Left lung (tissue), 10 donors: Measurements from ENCODE around the gene MALT1. TPM values are rescaled to one million over a fixed set of nuclear protein-coding genes. Genes with fewer than 3 reads are reported as not detected.

Experiments used
- ATAC-seq: fragments of 200-7000 bp; cut with Tn5 transposase; one replicate; pipeline ENCODE4 v1.9.1; 2020; ENCODE audit warnings: moderate library complexity
- DNase-seq, 4 donors: peaks; one replicate each; pipeline ENCODE4 v3.0.0-alpha.2; 2013 to 2020
- H3K27ac ChIP-seq, 2 donors: fragments of 200-600 bp; sonication (generic) in 1 of 2; one replicate each; pipeline versions ENCODE4 v1.5.0 to v1.8.0; 2020 to 2021
- H3K27me3 ChIP-seq, 2 donors: fragments of 200-600 bp; sonication (generic) in 1 of 2; one replicate each; pipeline versions ENCODE4 v1.5.0 to v1.8.0; 2020 to 2021
- H3K36me3 ChIP-seq, 2 donors: fragments of 200-600 bp; sonication (generic) in 1 of 2; one replicate each; pipeline versions ENCODE4 v1.5.0 to v1.8.0; 2020 to 2021
- H3K4me1 ChIP-seq, 2 donors: fragments of 200-600 bp; one replicate each; pipeline ENCODE4 v1.8.0; 2021
- H3K4me3 ChIP-seq, 2 donors: fragments of 200-600 bp; sonication (generic) in 1 of 2; one replicate each; pipeline versions ENCODE4 v1.5.0 to v1.8.0; 2020 to 2021; ENCODE audit warnings: mild to moderate bottlenecking in 1 of 2
- H3K9me3 ChIP-seq, 2 donors: fragments of 200-600 bp; sonication (generic) in 1 of 2; one replicate each; pipeline versions ENCODE4 v1.5.0 to v1.8.0; 2020 to 2021
- intact Hi-C, 2 donors: fragments of 100-400 bp; cut with DNase I; formaldehyde crosslinking; loops; one replicate each; pipeline versions ENCODE4 v1.11.2 to v1.14.2; 2022
- polyA plus RNA-seq, 6 donors: library from polyadenylated mRNA; unstranded; fragments of 120-200 nt; gene quantifications; one replicate each; pipeline ENCODE4 v1.2.1, GENCODE V29; 2013; ENCODE audit not compliant: insufficient read length in 6 of 6
- total RNA-seq, 2 donors: library from RNA; stranded (reverse); fragmentation: NEBNext Ultra II Directional; extraction: Animal tissue kit (Norgen Biotek cat#: 25700); gene quantifications; one replicate each; pipeline ENCODE4 v1.2.1, GENCODE V29; 2021
- TF ChIP-seq, protein P1 (sequence below), 2 donors: fragments of 200-600 bp; sonication (generic) in 1 of 2; IDR thresholded peaks; one replicate each; pipeline versions ENCODE4 v1.5.0 to v1.8.0; 2021; ENCODE audit warnings: antibody characterized with exemption in 2 of 2
- donor health status: DM: no; HTN: yes; CAD: no.
- donor health status: DM: no; HTN: no; CAD: no.

MALT1 gene
- total and polyA plus RNA-seq, 8 donors: 17.1 to 31.4 (median 22.8) TPM

DNA sequence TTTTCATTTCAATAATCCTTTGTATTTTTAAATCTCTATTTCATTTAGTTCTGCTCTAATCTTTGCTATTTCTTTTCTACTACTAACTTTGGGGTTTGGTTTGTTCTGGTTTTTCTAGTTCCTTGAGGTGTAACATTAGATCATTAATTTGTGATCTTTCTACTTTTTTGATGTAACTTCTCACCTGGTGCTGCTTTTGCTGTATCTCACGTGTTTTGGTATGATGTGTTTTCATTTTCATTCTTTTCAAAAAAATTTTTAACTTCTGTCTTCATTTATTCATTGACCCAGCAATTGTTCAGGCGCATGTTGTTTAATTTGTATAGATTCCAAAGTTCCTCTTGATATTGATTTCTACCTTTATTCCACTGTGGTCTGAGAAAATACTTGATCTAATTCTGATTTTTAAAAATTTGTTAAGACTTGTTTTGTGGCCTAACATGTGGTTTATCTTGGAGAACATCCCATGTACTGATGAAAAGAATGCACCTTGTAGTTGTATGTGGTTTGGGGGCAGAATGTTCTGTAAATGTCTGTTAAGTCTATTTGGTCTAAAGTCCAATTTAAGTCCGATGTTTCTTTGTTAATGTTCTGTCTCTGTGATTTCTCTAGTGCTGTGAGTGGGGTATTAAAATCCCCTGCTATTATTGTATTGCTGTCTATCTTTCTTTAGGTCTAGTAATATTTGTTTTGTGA lies 17.3 kb upstream of the MALT1 start:
- Histone ChIP-seq H3K4me1 (peaks cover 6 to 16% of the 10 kb centered on the region in 2 donors), H3K36me3 (no peaks in the 10 kb centered on the region), H3K27me3 (no peaks in the 10 kb centered on the region), H3K4me3 (no peak overlapping the region), H3K9me3 (no peaks in the 10 kb centered on the region), H3K27ac (no peak overlapping the region)
- TF ChIP-seq, protein P1, sequence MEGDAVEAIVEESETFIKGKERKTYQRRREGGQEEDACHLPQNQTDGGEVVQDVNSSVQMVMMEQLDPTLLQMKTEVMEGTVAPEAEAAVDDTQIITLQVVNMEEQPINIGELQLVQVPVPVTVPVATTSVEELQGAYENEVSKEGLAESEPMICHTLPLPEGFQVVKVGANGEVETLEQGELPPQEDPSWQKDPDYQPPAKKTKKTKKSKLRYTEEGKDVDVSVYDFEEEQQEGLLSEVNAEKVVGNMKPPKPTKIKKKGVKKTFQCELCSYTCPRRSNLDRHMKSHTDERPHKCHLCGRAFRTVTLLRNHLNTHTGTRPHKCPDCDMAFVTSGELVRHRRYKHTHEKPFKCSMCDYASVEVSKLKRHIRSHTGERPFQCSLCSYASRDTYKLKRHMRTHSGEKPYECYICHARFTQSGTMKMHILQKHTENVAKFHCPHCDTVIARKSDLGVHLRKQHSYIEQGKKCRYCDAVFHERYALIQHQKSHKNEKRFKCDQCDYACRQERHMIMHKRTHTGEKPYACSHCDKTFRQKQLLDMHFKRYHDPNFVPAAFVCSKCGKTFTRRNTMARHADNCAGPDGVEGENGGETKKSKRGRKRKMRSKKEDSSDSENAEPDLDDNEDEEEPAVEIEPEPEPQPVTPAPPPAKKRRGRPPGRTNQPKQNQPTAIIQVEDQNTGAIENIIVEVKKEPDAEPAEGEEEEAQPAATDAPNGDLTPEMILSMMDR (IDR thresholded peaks at IDR 0.05): no peak
- intact Hi-C loops: no loop called here
- ATAC-seq (no peak), DNase-seq (no peak)

DNA sequence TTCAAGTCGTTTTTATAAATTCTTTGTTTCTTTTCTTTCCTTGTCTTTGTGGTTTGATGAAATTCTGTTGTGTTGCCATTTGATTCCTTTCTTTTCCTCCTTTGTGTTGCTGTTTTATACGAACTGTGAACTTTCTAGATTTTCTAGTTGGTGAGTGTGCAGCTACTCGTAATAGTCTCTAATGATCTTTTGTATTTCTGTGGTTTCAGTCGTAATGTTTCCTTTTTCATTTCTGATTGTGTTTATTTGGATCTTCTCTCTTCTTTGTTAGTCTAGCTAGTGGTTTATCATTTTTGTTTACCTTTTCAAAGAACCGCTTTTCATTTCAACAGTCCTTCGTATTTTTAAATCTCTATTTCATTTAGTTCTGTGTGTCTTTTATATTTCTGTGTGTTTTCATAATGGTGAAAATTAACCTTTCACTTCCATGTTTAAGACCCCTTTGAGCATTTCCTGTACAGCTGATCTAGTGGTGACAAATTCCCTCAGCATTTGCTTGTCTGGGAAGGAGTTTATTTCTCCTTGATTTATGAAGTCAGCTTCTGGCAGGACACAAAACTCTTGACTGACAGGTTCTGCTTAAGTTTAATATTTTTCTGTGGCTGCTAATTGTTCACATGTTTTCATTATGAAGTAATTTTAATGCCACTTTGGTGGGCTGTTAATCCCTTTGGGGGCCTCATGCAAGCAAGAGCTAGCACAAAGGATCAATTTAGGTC lies 16.2 kb upstream of the MALT1 start:
- no peak overlapping the region for H3K27ac ChIP-seq
- DNase-seq (no peak), ATAC-seq (no peak)
- intact Hi-C loops: no loop called here
- peaks cover 6 to 16% of the 10 kb centered on the region in 2 donors for H3K4me1 ChIP-seq
- H3K4me3 ChIP-seq: no peak overlapping the region
- no peaks in the 10 kb centered on the region for H3K9me3 ChIP-seq
- no peaks in the 10 kb centered on the region for H3K36me3 ChIP-seq
- TF ChIP-seq, protein P1 (IDR thresholded peaks at IDR 0.05): no peak
- H3K27me3 ChIP-seq: no peaks in the 10 kb centered on the region

DNA sequence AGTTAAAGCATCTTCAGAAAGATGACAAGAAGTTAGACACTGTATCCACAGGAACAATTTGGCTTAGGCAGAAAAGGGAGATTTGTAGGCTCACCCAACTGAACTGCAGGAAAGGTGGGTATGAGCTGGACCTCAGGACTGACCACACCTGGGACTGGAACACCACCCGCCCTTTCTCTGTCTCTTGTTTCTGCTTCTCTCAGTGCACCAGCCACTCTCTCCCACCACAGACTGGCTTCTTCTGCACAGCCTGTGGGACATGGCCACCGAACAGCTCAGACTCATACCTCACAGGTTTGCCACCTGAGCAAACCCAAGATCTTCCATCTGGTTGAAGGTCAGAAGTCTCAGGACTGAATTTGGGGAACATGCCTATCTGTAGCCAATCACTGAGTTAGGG lies 14.2 kb upstream of the MALT1 start:
- H3K4me3 ChIP-seq: no peak overlapping the region
- intact Hi-C loops: no loop called here
- DNase-seq (no peak), ATAC-seq (no peak)
- H3K36me3 ChIP-seq: no peaks in the 10 kb centered on the region
- peaks cover 6 to 13% of the 10 kb centered on the region in 2 donors for H3K4me1 ChIP-seq
- TF ChIP-seq, protein P1 (IDR thresholded peaks at IDR 0.05): no peak
- H3K9me3 ChIP-seq: no peaks in the 10 kb centered on the region
- no peak overlapping the region for H3K27ac ChIP-seq
- no peaks in the 10 kb centered on the region for H3K27me3 ChIP-seq

DNA sequence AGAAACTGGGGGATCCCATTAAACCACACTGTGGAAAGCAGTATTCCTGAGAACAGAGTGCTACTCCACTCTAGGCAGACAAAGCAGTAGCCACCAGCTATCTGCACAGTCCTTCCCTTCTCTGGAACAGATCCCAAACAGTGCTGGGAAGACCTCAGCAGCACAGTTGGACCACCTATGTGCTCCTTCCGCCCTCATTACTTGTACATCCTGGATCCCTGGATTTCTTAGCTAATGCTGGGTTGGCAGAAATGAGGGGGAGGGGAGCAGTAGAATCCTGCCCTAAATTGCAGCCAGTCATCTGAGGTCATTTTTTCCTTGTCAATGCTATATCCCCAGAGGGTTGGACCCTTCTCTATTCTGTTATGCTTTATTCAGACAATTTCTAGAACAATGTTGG lies 13.8 kb upstream of the MALT1 start:
- TF ChIP-seq, protein P1 (IDR thresholded peaks at IDR 0.05): no peak
- no peak for ATAC-seq
- intact Hi-C loops: no loop called here
- peaks cover 6 to 13% of the 10 kb centered on the region in 2 donors for H3K4me1 ChIP-seq
- no peak for DNase-seq
- H3K27ac ChIP-seq: no peak overlapping the region
- no peak overlapping the region for H3K4me3 ChIP-seq
- no peaks in the 10 kb centered on the region for H3K36me3 ChIP-seq
- H3K27me3 ChIP-seq: no peaks in the 10 kb centered on the region
- H3K9me3 ChIP-seq: no peaks in the 10 kb centered on the region

DNA sequence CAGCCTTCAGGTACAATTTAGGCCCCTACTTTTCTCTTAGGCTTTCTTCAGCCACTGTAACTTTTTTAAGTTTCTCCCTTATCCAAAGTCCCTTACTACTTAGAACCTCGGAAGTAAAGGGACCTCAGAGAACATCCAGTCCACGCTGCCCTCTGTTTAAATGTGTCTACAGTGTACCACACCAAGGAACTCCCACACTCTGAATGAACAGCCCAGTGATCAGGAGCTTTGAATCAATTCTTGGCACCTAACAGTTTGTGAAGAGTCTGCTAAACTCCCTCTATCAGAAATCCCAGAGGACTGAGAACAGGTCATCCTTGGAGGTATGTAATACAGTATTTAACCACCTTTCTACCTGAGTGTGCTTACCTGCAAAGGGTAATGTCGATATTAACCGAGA lies 11.6 kb upstream of the MALT1 start:
- DNase-seq (no peak), ATAC-seq (no peak)
- Histone ChIP-seq H3K27ac (no peak overlapping the region), H3K36me3 (no peaks in the 10 kb centered on the region), H3K9me3 (no peaks in the 10 kb centered on the region), H3K27me3 (no peaks in the 10 kb centered on the region), H3K4me3 (no peak overlapping the region), H3K4me1 (peaks cover 6 to 13% of the 10 kb centered on the region in 2 donors)
- intact Hi-C loops: loop anchor here in 1 of 2 donors (10.0 kb wide), 1 partner anchor 125 kb away; no protein-coding TSS in a partner anchor
- TF ChIP-seq, protein P1 (IDR thresholded peaks at IDR 0.05): no peak
